ENCODE measurements around the gene ZDHHC7.
"Not testable (repeated sequence)": the region's sequence is repeated elsewhere in the genome, so short reads cannot be mapped to it uniquely, and the experiment has no call there.

- TF ChIP-seq RARB (CRISPR knock-in tag; IDR thresholded peaks at IDR 0.05); ISL1 (CRISPR knock-in tag; IDR thresholded peaks at IDR 0.05); PPARA (CRISPR knock-in tag; IDR thresholded peaks at IDR 0.05; ENCODE audit: borderline replicate concordance); OSR1 (CRISPR knock-in tag; IDR thresholded peaks at IDR 0.05); ZNF8 (CRISPR knock-in tag; IDR thresholded peaks at IDR 0.05): not testable (repeated sequence)
Observed at GRCh38 chr16:84938616-84939015, 72.7 kb downstream of the ZDHHC7 start.
